CD4-positive, alpha-beta T cell (primary cell): ENCODE measurements around the gene RNF113B. TPM values are rescaled to one million over a fixed set of nuclear protein-coding genes. Genes with fewer than 3 reads are reported as not detected.

Source experiments
- ATAC-seq: fragments of 200-7000 bp; cut with Tn5 transposase; one replicate; pipeline ENCODE4 v1.10.0; 2022; ENCODE audit warnings: mild to moderate bottlenecking; ENCODE audit not compliant: poor library complexity
- CTCF ChIA-PET: fragments of 350-600 bp; sonication (Branson Sonifier 250); formaldehyde crosslinking; loops from one replicate; lab custom pipeline; 2021; ENCODE audit warnings: antibody characterized with exemption, inconsistent platforms; lab: Charles Lee
- POLR2A ChIA-PET: fragments of 350-600 bp; sonication (Branson Sonifier 250); formaldehyde crosslinking; loops from one replicate; lab custom pipeline; 2021; ENCODE audit warnings: antibody characterized with exemption, inconsistent platforms; lab: Charles Lee
- DNase-seq, 14 experiments: peaks; one replicate each; pipeline ENCODE4 v3.0.0-alpha.2; 2013 to 2020; ENCODE audit warnings: mixed read lengths in 2 of 14
- H3K27ac ChIP-seq, 2 donors: one replicate each; pipeline versions ENCODE4 v1.5.1 to v1.7.0; 2013; ENCODE audit warnings: low read length in 2 of 2, low read depth in 1 of 2, mild to moderate bottlenecking in 1 of 2
- H3K27me3 ChIP-seq, 2 experiments: 1 replicate in 1 of 2; 2 replicates in 1 of 2; pipeline versions ENCODE4 v1.6.1 to v1.7.0; 2013; ENCODE audit warnings: low read length in 2 of 2, control low read depth in 1 of 2, mild to moderate bottlenecking in 1 of 2, moderate library complexity in 1 of 2; ENCODE audit not compliant: insufficient read depth in 2 of 2, control insufficient read depth in 1 of 2
- H3K36me3 ChIP-seq: one replicate; pipeline ENCODE4 v1.6.1; 2013; ENCODE audit warnings: low read length, control low read depth; ENCODE audit not compliant: insufficient read depth
- H3K4me1 ChIP-seq: one replicate; pipeline ENCODE4 v1.6.1; 2013; ENCODE audit warnings: low read length, control low read depth; ENCODE audit not compliant: insufficient read depth
- H3K4me3 ChIP-seq: one replicate; pipeline ENCODE4 v1.5.1; 2013; ENCODE audit warnings: mild to moderate bottlenecking, low read length, moderate library complexity
- H3K9me3 ChIP-seq, 2 experiments: 1 replicate in 1 of 2; 2 replicates in 1 of 2; pipeline versions ENCODE4 v1.6.1 to v1.7.0; 2013; ENCODE audit warnings: low read length in 2 of 2, mild to moderate bottlenecking in 2 of 2, control low read depth in 1 of 2, moderate library complexity in 1 of 2; ENCODE audit not compliant: control insufficient read depth in 1 of 2, insufficient read depth in 1 of 2
- H3K27ac Mint-ChIP-seq: one replicate; pipeline ENCODE4 v1.8.0; 2020; ENCODE audit warnings: mixed read lengths
- H3K27me3 Mint-ChIP-seq: one replicate; pipeline ENCODE4 v1.8.0; 2021; ENCODE audit warnings: mixed read lengths
- H3K36me3 Mint-ChIP-seq: one replicate; pipeline ENCODE4 v1.8.0; 2021; ENCODE audit warnings: low read depth, mixed read lengths
- H3K4me1 Mint-ChIP-seq: one replicate; pipeline ENCODE4 v1.8.0; 2021; ENCODE audit warnings: low read depth, mixed read lengths
- H3K4me3 Mint-ChIP-seq: one replicate; pipeline ENCODE4 v1.8.0; 2020; ENCODE audit warnings: mild to moderate bottlenecking, mixed read lengths
- H3K9me3 Mint-ChIP-seq: one replicate; pipeline ENCODE4 v1.8.0; 2020; ENCODE audit warnings: mixed read lengths
- intact Hi-C, 2 experiments: fragments of 100-400 bp; cut with DNase I in 1 of 2; cut with micrococcal nuclease in 1 of 2; formaldehyde crosslinking; loops; one replicate each; pipeline versions ENCODE4 v1.15.1 to v1.9.0; 2023 to 2025; cut with DNase I, micrococcal nuclease
- total RNA-seq, 174 experiments: library from RNA in 2 of 174; stranded (reverse) in 2 of 174; gene quantifications; one replicate each; pipeline ENCODE4 v1.2.3 and lab custom pipeline; 2021 to 2026
- TF ChIP-seq, protein P1 (sequence below): fragments of 200-600 bp; IDR thresholded peaks from one replicate; pipeline ENCODE4 v1.8.0; 2022; ENCODE audit warnings: antibody characterized with exemption, mild to moderate bottlenecking

Gene RNF113B
- total RNA-seq, 2 experiments from 2014 or later = not detected

DNA sequence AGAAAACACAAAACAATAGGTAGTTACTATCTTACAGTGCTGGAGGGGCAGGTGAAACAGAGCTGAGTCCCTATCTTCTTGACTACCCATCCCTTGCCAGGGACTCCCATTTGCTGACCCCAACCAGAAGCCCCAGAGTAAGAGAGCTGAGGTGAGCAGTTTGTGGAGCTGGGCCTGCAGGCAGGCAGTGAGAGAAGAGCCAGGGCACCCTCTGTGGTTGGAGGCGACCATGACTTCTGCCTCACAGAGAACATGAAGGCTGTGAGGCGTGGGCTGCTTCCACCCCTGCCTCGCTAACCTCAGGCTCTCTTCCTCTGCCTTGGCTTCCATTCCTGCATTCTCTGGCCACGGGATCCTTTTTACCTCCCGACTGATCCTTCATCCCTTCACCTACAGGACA, 47.5 kb upstream of the RNF113B start:
- H3K4me1 ChIP-seq = no peaks in the 10 kb centered on the region
- ChIA-PET POLR2A (no interaction called here), CTCF (no interaction called here)
- Mint-ChIP-seq H3K27ac (no peak overlapping the region), H3K4me3 (no peak overlapping the region), H3K9me3 (no peaks in the 10 kb centered on the region), H3K36me3 (no peaks in the 10 kb centered on the region), H3K27me3 (peaks cover 36% of the 10 kb centered on the region), H3K4me1 (no peaks in the 10 kb centered on the region)
- TF ChIP-seq, protein P1, sequence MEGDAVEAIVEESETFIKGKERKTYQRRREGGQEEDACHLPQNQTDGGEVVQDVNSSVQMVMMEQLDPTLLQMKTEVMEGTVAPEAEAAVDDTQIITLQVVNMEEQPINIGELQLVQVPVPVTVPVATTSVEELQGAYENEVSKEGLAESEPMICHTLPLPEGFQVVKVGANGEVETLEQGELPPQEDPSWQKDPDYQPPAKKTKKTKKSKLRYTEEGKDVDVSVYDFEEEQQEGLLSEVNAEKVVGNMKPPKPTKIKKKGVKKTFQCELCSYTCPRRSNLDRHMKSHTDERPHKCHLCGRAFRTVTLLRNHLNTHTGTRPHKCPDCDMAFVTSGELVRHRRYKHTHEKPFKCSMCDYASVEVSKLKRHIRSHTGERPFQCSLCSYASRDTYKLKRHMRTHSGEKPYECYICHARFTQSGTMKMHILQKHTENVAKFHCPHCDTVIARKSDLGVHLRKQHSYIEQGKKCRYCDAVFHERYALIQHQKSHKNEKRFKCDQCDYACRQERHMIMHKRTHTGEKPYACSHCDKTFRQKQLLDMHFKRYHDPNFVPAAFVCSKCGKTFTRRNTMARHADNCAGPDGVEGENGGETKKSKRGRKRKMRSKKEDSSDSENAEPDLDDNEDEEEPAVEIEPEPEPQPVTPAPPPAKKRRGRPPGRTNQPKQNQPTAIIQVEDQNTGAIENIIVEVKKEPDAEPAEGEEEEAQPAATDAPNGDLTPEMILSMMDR = no peak
- H3K4me3 ChIP-seq = no peak overlapping the region
- H3K36me3 ChIP-seq = no peaks in the 10 kb centered on the region
- H3K9me3 ChIP-seq = no peaks in the 10 kb centered on the region
- intact Hi-C loops = no loop called here
- ATAC-seq = no peak
- DNase-seq = no peak
- no peak overlapping the region for H3K27ac ChIP-seq
- H3K27me3 ChIP-seq = no peaks in the 10 kb centered on the region

DNA sequence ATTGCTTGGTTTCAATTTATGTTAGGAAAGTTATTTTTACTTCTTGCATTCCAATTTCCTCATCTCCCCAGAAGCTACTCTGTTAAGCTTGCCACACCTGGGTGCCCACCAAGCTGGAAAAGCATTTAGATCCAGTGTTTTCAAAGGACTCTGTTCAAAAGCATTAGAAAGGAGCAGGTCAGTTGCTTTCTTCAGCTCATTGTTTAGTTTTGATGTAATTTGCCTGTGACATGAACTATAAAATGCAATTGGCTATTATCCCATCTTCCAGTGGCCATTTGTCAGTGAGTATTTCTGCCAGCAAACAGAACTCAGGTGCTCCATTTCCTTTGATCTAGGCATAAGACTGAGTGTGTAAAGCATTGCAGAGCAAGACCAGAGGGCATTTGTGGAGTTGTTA, 46.7 kb upstream of the RNF113B start:
- no peak for DNase-seq
- H3K9me3 Mint-ChIP-seq = no peaks in the 10 kb centered on the region
- CTCF ChIA-PET = no interaction called here
- no peak for ATAC-seq
- H3K27ac Mint-ChIP-seq = no peak overlapping the region
- H3K27me3 ChIP-seq = no peaks in the 10 kb centered on the region
- H3K36me3 Mint-ChIP-seq = no peaks in the 10 kb centered on the region
- H3K27ac ChIP-seq = no peak overlapping the region
- H3K4me3 Mint-ChIP-seq = no peak overlapping the region
- intact Hi-C loops = no loop called here
- H3K27me3 Mint-ChIP-seq = peaks cover 36% of the 10 kb centered on the region
- H3K9me3 ChIP-seq = no peaks in the 10 kb centered on the region
- H3K4me1 Mint-ChIP-seq = no peaks in the 10 kb centered on the region
- no peaks in the 10 kb centered on the region for H3K36me3 ChIP-seq
- TF ChIP-seq, protein P1 = no peak
- no peak overlapping the region for H3K4me3 ChIP-seq
- POLR2A ChIA-PET = no interaction called here
- no peaks in the 10 kb centered on the region for H3K4me1 ChIP-seq

DNA sequence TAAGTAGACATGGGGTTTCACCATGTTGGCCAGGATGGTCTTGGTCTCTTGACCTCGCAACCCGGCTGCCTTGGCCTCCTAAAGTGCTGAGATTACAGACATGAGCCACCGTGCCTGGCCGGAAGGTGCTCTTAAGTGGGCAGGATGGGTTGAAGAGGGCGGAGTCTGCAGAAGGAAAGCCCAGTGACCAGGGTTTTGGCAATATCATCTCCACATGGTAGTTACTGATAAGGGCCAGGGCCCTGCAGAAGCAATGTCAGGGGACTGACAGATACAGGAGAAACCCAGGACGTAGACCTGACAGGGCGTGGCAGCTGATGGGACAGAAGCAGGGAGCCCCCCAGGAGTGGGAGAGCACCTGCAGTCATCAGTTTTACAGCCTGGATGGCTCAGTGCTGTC, 45.7 kb upstream of the RNF113B start:
- H3K27ac ChIP-seq = no peak overlapping the region
- no peaks in the 10 kb centered on the region for H3K9me3 ChIP-seq
- Mint-ChIP-seq H3K4me3 (no peak overlapping the region), H3K27me3 (peaks cover 40% of the 10 kb centered on the region), H3K27ac (no peak overlapping the region), H3K36me3 (no peaks in the 10 kb centered on the region), H3K4me1 (no peaks in the 10 kb centered on the region), H3K9me3 (no peaks in the 10 kb centered on the region)
- H3K36me3 ChIP-seq = no peaks in the 10 kb centered on the region
- TF ChIP-seq, protein P1 = no peak
- no peak for ATAC-seq
- H3K27me3 ChIP-seq = no peaks in the 10 kb centered on the region
- intact Hi-C loops = no loop called here
- POLR2A ChIA-PET = no interaction called here
- no peaks in the 10 kb centered on the region for H3K4me1 ChIP-seq
- no peak overlapping the region for H3K4me3 ChIP-seq
- CTCF ChIA-PET = no interaction called here
- no peak for DNase-seq
